Measurements from ENCODE around the gene SYT17. TPM values are rescaled to one million over a fixed set of nuclear protein-coding genes. Genes with fewer than 3 reads are reported as not detected.
"Not testable (repeated sequence)": the region's sequence is repeated elsewhere in the genome, so short reads cannot be mapped to it uniquely, and the experiment has no call there.

SYT17 gene
- total and polyA plus RNA-seq, 2 experiments from 2014 or later, result 0.32 to 1.5 TPM

GRCh38 chr16:19182481-19182880 is 14.4 kb downstream of the SYT17 start:
- TF ChIP-seq CTCF (IDR thresholded peaks at IDR 0.05; ENCODE audit: low read depth, low read length), result no peak
- Histone ChIP-seq H3K27ac (no peak overlapping the region), H3K4me3 (no peak overlapping the region), H3K9me3 (ENCODE audit: low read depth) (no peaks in the 10 kb centered on the region), H3K36me3 (no peaks in the 10 kb centered on the region), H3K4me1 (ENCODE audit: low read depth) (no peaks in the 10 kb centered on the region), H3K27me3 (no peaks in the 10 kb centered on the region)
- no peak for DNase-seq (ENCODE audit: low read depth in 1 of 2, low spot score in 1 of 2)

GRCh38 chr16:19183187-19183586 is 15.1 kb downstream of the SYT17 start:
- no peak for TF ChIP-seq CTCF (IDR thresholded peaks at IDR 0.05; ENCODE audit: low read depth, low read length)
- Histone ChIP-seq H3K27ac (no peak overlapping the region), H3K27me3 (no peaks in the 10 kb centered on the region), H3K4me3 (no peak overlapping the region), H3K4me1 (ENCODE audit: low read depth) (no peaks in the 10 kb centered on the region), H3K9me3 (ENCODE audit: low read depth) (no peaks in the 10 kb centered on the region), H3K36me3 (no peaks in the 10 kb centered on the region)
- no peak for DNase-seq (ENCODE audit: low read depth in 1 of 2, low spot score in 1 of 2)

GRCh38 chr16:19184823-19185509 is 16.9 kb downstream of the SYT17 start:
- Histone ChIP-seq H3K27me3 (no peaks in the 10 kb centered on the region), H3K4me3 (no peak overlapping the region), H3K27ac (no peak overlapping the region), H3K9me3 (ENCODE audit: low read depth) (no peaks in the 10 kb centered on the region), H3K4me1 (ENCODE audit: low read depth) (no peaks in the 10 kb centered on the region), H3K36me3 (no peaks in the 10 kb centered on the region)
- DNase-seq (ENCODE audit: low read depth in 1 of 2, low spot score in 1 of 2), result peak in 1 of 2 donors; percentile 58
- TF ChIP-seq CTCF (IDR thresholded peaks at IDR 0.05; ENCODE audit: low read depth, low read length), result no peak

- Histone ChIP-seq H3K4me1 (ENCODE audit: low read depth) (no peaks in the 10 kb centered on the region), H3K9me3 (ENCODE audit: low read depth) (no peaks in the 10 kb centered on the region), H3K27ac (no peak overlapping the region), H3K4me3 (no peak overlapping the region), H3K27me3 (no peaks in the 10 kb centered on the region), H3K36me3 (no peaks in the 10 kb centered on the region)
- no peak for DNase-seq (ENCODE audit: low read depth in 1 of 2, low spot score in 1 of 2)
- TF ChIP-seq CTCF (IDR thresholded peaks at IDR 0.05; ENCODE audit: low read depth, low read length), result no peak
Observed at GRCh38 chr16:19185510-19185851, 17.4 kb downstream of the SYT17 start.

GRCh38 chr16:19186408-19186807 is 18.4 kb downstream of the SYT17 start:
- TF ChIP-seq CTCF (IDR thresholded peaks at IDR 0.05; ENCODE audit: low read depth, low read length), result no peak
- Histone ChIP-seq H3K27me3 (no peaks in the 10 kb centered on the region), H3K9me3 (ENCODE audit: low read depth) (no peaks in the 10 kb centered on the region), H3K36me3 (no peaks in the 10 kb centered on the region), H3K4me3 (no peak overlapping the region), H3K27ac (no peak overlapping the region), H3K4me1 (ENCODE audit: low read depth) (no peaks in the 10 kb centered on the region)
- no peak for DNase-seq (ENCODE audit: low read depth in 1 of 2, low spot score in 1 of 2)

- not testable (repeated sequence) for H3K9me3 ChIP-seq (ENCODE audit: low read depth); H3K27ac ChIP-seq; H3K4me3 ChIP-seq; H3K27me3 ChIP-seq; H3K4me1 ChIP-seq (ENCODE audit: low read depth); H3K36me3 ChIP-seq; DNase-seq (ENCODE audit: low read depth in 1 of 2, low spot score in 1 of 2)
Observed at GRCh38 chr16:19187961-19188360, 19.9 kb downstream of the SYT17 start.

Measured in cardiac muscle cell (in vitro differentiated cells and primary cell).